Mucosa of stomach (tissue), 1 donor: Measurements from ENCODE around the gene VAC14.

ENCODE experiments used
- H3K27me3 ChIP-seq: one replicate; pipeline ENCODE4 v1.7.0; 2013; ENCODE audit warnings: mild to moderate bottlenecking, low read length; ENCODE audit not compliant: control insufficient read depth, insufficient read depth
- H3K36me3 ChIP-seq: one replicate; pipeline ENCODE4 v1.7.0; 2013; ENCODE audit warnings: low read length; ENCODE audit not compliant: control insufficient read depth, insufficient read depth
- H3K4me1 ChIP-seq: one replicate; pipeline ENCODE4 v1.7.0; 2013; ENCODE audit warnings: mild to moderate bottlenecking, low read length; ENCODE audit not compliant: control insufficient read depth, insufficient read depth
- H3K4me3 ChIP-seq: one replicate; pipeline ENCODE4 v1.7.0; 2013; ENCODE audit warnings: low read length
- H3K9ac ChIP-seq: one replicate; pipeline ENCODE4 v1.7.0; 2013; ENCODE audit warnings: mild to moderate bottlenecking, low read length, moderate library complexity
- H3K9me3 ChIP-seq: one replicate; pipeline ENCODE4 v1.7.0; 2013; ENCODE audit warnings: mild to moderate bottlenecking, low read length, moderate library complexity; ENCODE audit not compliant: control insufficient read depth
- donor health status: Pancreatic carcinoma.

The VAC14 gene

DNA sequence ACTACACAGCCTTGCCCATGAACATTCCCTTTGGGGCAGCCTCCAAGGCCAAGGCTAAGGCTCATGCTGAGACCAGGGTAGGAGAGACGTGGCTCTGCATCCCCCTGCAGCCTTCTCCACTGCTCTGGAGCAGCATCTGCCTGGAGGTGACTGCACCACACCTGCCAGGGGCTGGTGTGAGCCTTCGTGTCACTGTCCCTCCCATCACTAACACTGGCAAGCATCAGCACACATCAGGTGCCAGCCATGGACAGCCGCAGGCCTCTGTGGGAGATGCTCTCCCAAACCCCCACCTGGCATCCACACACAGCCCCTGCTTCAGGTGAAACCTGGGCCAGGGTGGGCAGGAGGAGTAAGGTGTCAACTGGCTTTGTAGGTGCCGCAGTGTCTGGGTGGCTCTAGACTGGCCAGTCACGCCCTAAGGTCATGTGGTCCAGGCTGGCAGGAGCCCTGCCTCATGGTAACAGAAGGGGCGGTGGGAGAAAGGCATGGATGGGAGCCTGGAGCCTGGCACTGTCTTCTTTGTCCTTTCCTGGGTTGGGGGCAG lies 97.0 kb downstream of the VAC14 start:
- no peak overlapping the region for H3K4me3 ChIP-seq

DNA sequence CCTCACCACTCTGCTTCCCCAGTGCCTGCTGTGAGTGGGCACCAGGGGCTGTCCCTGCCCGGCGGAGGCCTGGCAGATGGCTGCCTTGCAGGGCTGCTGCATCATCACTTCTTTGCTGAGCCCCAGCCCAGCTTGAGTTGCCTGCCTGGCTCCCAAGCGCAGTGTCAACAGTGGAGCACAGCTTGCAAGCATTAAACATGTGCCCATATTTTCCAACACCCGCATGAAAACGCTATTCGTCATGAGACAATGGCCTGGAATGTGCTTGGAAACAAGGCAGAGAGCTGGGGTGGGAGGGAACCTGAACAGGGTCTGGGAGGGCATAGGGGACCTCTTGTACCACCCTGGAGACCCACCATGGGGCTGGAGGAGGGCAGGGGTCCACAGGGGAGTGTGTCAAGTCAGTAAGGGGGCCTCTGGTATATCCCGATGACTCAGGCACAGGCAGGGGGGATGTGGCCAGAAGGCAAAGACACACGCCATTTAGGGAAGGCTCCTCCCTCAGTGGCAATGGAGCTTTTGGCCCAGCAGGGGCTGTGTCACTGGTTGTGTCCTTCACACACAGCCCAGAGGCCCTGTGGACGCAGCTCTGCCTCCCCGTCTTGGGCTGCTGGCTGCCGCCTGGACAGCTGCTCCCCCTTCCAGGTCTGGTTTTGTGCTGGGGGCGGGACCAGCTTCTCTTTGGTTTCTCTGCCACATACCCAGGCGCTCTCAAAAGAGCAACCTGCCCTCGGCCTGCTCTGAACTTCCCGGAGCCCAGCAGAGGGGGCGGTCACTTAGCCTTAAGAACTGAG lies 97.7 kb downstream of the VAC14 start:
- H3K36me3 ChIP-seq: no peaks in the 10 kb centered on the region
- H3K9ac ChIP-seq: peak overlapping the region; percentile 25
- H3K9me3 ChIP-seq: no peaks in the 10 kb centered on the region
- H3K4me1 ChIP-seq: peaks cover 30% of the 10 kb centered on the region
- H3K4me3 ChIP-seq: no peak overlapping the region
- H3K27me3 ChIP-seq: no peaks in the 10 kb centered on the region

More for the DNA sequence above, 97.0 kb downstream of the VAC14 start:
- peaks cover 30% of the 10 kb centered on the region for H3K4me1 ChIP-seq
- no peaks in the 10 kb centered on the region for H3K9me3 ChIP-seq
- no peaks in the 10 kb centered on the region for H3K36me3 ChIP-seq
- no peaks in the 10 kb centered on the region for H3K27me3 ChIP-seq
- H3K9ac ChIP-seq: peak overlapping the region; percentile 25

DNA sequence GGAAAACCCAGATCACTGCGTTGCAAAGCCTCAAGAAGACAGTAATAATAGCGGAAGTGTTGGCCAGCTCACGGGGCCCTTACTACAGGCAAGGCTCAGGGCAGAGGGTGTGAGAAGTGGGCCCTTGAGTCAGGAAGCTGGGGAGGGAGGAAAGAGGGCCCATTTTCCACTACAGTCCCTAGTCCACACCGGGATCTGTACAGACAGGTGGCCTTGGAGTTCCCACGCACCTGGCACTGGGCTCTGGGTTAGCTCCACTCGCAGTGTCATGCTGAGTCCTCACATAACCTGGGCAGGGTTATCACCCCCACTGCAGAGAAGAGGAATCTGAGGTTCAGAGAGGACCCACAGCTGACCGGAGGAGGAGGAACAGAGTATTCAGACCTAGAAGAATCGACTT lies 98.3 kb downstream of the VAC14 start:
- Histone ChIP-seq H3K27me3 (no peaks in the 10 kb centered on the region), H3K4me3 (no peak overlapping the region), H3K36me3 (no peaks in the 10 kb centered on the region), H3K9ac (no peak overlapping the region), H3K4me1 (peaks cover 30% of the 10 kb centered on the region), H3K9me3 (no peaks in the 10 kb centered on the region)

DNA sequence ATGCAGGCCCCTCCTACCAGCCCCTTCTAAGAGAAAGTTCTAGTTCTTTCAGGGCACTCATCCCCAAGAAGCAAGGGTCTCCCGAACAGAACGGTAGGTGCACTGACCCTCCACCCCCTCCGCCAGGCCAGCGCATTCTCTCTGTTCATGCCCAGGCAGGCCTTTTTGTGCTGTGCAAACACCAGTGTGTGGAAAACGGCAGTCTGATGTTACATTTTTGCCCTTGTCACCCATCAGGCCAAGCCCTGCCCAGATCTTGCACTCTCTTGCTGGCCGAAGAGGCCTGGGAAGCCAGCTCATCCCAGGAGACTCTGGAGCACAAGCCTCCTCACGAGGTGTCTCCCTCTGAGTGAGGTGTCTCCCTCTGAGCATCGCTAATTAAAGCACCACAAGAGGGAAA lies 99.0 kb downstream of the VAC14 start:
- no peak overlapping the region for H3K9ac ChIP-seq
- H3K4me3 ChIP-seq: no peak overlapping the region
- no peaks in the 10 kb centered on the region for H3K36me3 ChIP-seq
- no peaks in the 10 kb centered on the region for H3K9me3 ChIP-seq
- peaks cover 36% of the 10 kb centered on the region for H3K4me1 ChIP-seq
- no peaks in the 10 kb centered on the region for H3K27me3 ChIP-seq

DNA sequence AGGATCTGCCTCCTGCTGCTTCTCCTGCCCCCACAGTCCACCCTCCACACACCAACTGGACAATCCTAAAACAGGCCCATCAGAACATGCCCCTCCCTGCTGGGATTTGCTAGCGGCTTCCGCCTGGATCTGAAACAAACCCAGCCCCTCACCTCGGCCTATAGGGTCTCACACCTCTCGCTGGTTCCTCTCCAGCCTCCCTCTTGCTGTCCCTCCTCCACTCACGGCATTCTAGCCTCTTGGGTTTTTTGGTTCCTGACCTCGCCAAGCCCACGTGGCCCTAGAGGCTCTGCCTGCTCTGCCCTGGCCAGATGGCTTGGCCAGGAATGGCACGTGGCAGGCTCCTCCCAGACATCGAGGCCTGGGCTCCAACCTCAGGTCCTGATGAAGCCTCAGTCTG lies 99.4 kb downstream of the VAC14 start:
- Histone ChIP-seq H3K4me3 (no peak overlapping the region), H3K36me3 (no peaks in the 10 kb centered on the region), H3K9me3 (no peaks in the 10 kb centered on the region), H3K27me3 (no peaks in the 10 kb centered on the region), H3K4me1 (peaks cover 40% of the 10 kb centered on the region), H3K9ac (no peak overlapping the region)

DNA sequence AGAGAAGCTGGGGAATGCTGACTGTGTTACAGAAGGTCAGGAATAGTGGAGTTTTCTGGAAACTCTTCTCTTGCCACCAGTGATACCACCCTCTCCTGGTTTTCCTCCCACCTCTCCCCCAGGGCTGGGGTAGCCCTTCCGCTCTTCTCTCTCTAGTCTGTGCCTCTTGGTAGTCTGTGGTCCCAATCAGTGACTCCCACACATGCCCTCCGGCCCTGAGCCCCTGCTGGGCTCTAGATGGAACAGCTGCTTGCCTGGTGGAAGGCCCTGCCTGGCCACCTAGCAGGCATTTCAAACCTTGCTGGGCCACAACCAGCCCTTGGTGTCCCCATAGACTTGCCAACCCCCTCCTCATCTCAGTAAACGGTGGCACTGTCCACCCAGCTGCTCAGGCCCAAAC lies 99.9 kb downstream of the VAC14 start:
- Histone ChIP-seq H3K27me3 (no peaks in the 10 kb centered on the region), H3K9ac (no peak overlapping the region), H3K4me1 (peaks cover 46% of the 10 kb centered on the region), H3K9me3 (no peaks in the 10 kb centered on the region), H3K4me3 (no peak overlapping the region), H3K36me3 (no peaks in the 10 kb centered on the region)

DNA sequence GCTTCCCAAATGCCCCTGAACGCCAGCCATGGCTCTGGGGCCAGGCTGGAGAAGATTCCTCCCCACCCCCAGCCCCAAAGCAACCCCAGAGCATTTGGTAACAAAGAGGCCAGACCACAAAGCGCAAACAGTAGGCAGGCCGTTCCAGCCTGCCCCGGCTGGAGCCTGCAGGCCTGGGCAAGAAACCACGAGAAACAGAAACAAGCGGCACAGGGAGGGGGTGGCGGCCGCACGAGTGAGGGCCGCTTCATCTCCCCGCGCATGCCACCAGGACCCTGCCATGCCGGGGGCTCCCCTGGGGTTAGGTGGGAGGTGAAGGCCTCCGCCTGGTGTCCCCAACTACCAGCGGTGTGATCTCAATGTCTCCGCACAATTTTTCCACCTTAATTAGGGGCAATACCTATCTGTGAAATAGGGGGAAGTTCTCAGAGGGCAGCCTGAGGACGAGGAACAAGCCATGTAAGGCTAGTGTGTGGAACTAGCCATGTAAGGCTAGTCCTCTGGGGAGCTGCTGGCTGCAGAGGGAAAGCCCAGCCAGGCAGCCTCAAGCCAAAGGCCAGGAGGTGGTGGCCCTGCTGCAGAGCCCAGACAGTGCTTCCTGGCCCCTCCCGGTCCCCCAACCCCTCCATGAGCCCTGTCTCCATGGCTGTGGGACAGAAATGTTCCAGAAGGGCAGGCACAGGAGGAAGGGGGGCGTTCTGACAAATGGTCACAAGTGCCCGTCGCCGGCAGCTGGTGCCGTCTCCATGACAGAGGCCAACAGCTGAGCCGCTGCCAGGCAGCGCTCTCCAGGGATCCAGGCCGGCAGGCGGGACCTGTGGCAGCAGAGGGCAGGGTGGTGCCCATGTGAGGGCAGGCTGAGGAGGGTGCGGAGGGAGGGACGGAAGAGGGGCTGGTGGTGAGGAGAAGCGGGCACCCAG lies 100.6 kb downstream of the VAC14 start:
- Histone ChIP-seq H3K4me1 (peaks cover 53% of the 10 kb centered on the region), H3K4me3 (no peak overlapping the region), H3K9ac (no peak overlapping the region), H3K9me3 (no peaks in the 10 kb centered on the region), H3K27me3 (no peaks in the 10 kb centered on the region), H3K36me3 (no peaks in the 10 kb centered on the region)

DNA sequence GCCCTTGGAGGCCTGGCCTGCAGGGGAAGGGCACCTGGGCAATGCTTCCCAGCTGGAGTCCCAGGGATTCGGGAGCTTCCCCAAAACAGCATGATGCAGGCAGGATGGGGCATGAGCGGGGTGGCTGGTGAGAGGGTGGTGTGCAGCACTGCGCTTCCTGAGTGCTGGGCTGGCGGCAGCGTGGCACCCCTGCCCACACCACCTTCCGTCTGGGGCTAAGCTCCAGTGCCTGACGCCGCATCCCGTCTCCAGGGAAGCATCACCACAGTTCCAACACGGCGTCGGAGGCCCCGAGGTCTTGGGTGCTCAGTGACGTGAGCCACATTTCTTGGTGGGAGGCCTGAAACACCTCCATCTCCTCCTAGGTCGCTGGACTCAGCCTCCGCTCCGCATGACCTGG lies 101.3 kb downstream of the VAC14 start:
- Histone ChIP-seq H3K27me3 (no peaks in the 10 kb centered on the region), H3K4me1 (peaks cover 57% of the 10 kb centered on the region), H3K9ac (no peak overlapping the region)

DNA sequence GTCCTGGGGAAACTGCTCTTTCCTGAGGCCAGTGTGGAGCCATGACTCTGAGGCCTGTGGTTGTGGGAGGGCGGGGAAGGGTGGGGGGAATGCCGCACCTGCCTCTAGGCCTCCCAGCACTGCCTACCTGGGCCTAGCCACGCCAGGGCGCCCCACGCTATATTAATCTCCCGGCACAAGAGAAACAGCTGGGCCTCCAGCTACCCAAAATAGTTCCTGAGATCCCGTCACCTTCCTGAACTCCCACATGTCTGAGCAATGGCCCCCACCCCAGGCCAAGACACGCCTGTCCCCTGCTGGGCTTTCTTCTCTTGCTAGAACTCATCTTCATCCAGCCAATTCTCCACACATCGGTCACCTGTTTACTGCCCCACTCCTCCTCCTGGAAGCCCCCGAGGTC lies 102.1 kb downstream of the VAC14 start:
- Histone ChIP-seq H3K4me3 (no peak overlapping the region), H3K4me1 (peaks cover 57% of the 10 kb centered on the region), H3K27me3 (no peaks in the 10 kb centered on the region), H3K9me3 (no peaks in the 10 kb centered on the region), H3K9ac (no peak overlapping the region), H3K36me3 (no peaks in the 10 kb centered on the region)

More for the DNA sequence above, 101.3 kb downstream of the VAC14 start:
- no peaks in the 10 kb centered on the region for H3K36me3 ChIP-seq
- no peaks in the 10 kb centered on the region for H3K9me3 ChIP-seq
- H3K4me3 ChIP-seq: no peak overlapping the region

DNA sequence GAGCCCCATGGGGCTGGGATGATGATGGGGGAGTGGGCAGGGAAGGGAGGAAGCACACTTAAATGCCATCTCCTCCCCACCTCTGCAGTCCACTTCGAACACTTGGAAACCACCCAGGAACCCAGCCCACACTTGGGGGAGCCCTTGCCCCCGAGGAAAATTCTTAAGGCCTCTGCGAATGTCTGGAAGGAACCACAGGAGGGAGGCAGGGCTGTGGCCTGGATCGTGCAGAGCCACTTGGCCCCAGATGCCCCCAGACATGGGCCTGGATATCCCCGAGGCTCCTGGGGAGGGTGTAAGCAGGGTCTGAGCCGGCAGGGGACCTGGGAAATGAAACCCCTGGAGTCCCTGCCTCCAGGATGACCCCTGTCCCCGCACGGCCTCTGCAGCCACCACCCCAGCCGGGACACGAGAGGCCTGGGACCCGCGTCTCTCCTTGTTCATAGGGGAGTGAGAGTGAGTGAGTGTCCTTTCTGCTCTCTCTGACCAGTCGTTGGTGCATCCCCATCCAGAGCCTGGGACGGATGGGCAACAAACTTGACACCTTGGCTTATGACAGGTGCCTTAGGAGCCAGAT lies 103.3 kb downstream of the VAC14 start:
- no peaks in the 10 kb centered on the region for H3K9me3 ChIP-seq
- H3K4me1 ChIP-seq: peaks cover 55% of the 10 kb centered on the region
- H3K27me3 ChIP-seq: no peaks in the 10 kb centered on the region
- H3K36me3 ChIP-seq: no peaks in the 10 kb centered on the region
- H3K9ac ChIP-seq: no peak overlapping the region
- no peak overlapping the region for H3K4me3 ChIP-seq

DNA sequence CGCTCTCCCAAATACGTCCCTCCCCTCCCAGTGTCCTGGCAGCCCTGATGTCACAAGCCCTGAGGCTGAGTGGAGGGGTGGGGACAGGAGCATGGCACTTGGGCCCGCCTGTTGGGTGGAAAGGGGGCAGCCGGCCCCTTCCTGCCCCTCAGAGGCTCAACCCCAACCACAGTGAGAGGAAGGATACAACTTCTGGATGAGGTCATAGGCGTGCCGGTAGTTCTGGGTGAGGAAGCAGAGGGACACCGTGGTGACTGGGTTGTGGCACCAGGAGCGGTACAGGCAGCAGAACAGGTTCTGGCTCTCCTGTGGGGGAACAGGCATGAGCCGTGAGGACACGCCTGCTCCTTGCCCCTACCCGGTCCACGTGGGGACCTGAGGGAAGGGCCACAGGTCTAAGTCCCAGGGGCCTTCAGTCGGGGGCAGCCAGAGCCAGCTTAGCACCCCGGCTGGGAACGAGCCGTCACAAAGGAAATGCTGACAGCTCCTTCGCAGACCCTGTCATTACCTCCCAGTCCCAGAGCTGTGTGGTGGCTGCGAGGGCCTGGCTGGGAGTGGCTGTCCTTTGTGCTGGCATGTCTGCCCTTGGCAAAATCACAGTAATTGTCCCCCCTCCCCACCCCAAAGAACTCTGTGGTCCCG lies 103.9 kb downstream of the VAC14 start:
- peak overlapping the region; percentile 32 for H3K9ac ChIP-seq
- no peaks in the 10 kb centered on the region for H3K27me3 ChIP-seq
- H3K4me1 ChIP-seq: peaks cover 55% of the 10 kb centered on the region
- no peak overlapping the region for H3K4me3 ChIP-seq
- H3K36me3 ChIP-seq: no peaks in the 10 kb centered on the region
- no peaks in the 10 kb centered on the region for H3K9me3 ChIP-seq
